NK-92 (cell line): ENCODE results near the gene GBE1.

Experiments
- DNase-seq: peaks from one replicate; lab custom pipeline; 2025; ENCODE audit not compliant: unreplicated experiment; lab: John Stamatoyannopoulos, UW

Gene GBE1

GRCh38 chr3:81472600-81473362 is 288.7 kb downstream of the GBE1 start:
- no peak for DNase-seq

DNA sequence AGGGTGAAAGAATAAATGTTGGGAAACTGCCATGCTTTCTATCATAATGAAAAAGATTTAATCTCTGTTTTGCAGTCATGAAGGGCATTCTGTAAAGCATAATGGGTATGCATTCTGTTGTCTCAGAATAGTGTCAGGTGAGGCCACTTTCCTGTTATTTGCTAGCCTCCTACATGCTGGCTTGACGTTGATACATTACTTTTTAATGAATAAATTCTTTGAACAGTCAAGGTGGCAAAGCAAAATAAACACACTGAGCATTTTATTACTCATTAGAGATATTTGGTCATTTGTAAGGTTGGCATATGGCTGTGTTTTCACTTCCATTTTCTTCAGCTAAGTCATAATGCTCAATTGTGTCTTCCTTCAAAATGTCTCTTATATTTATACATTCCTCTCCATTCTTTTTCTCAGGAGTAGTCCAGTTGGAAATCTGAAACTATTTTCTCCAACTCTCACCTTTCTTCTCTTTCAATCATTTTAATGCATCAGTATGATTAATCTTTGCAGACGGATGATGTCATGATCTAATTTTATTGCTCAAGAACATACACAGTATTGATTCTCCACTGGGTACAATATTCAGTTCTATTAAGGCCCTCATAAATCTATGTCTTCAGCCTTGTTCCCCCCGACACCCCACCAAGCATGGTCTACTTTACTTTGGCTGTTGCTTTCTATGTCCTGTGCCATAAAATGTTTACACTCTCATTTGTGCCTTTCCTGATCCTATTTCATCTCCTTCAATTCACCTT is 290.7 kb downstream of the GBE1 start:
- DNase-seq: no peak

DNA sequence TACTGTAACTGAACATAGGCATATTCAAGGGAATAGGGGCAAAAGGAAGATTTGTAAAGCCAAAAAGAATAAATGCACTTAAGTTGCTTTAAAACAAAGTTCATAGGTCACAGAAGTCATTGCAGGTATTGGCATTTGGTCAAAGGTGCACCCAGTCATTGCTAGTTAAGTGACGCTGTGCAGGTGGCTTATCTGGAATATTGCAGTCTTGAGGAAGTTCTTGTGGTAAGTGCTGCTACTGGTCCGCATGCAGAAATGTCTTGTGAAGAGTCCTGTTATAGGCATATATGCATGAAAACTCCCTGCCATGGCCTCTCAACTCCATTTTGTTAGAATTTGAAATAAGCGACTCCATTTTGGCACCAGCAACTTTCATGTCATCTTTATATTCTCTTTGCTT is 293.1 kb downstream of the GBE1 start:
- DNase-seq: no peak

- no peak for DNase-seq
Measured at GRCh38 chr3:81466201-81466560, 295.3 kb downstream of the GBE1 start.

- no peak for DNase-seq
Measured at GRCh38 chr3:81465510-81466200, 295.8 kb downstream of the GBE1 start.

GRCh38 chr3:81463781-81464180 is 297.7 kb downstream of the GBE1 start:
- DNase-seq: no peak

GRCh38 chr3:81462921-81463320 is 298.5 kb downstream of the GBE1 start:
- DNase-seq: no peak

DNA sequence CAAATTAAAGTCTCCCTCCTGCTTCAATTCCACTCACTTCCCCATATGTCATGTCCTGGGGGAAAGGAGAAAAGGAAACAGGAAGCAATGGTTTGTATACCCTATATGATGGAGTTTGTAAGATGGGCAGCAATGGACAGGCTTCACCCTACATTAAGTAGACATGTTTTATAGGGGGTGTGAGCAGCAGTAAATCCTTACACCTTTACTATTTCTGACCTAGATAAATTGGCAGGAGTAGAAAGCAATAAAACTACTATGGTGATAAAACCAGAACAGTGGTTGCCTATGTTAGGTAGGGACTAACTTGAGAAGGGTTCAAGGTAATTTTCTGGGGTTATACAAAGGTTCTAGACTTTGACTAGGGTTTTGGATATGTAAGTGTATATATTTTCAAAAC is 301.7 kb downstream of the GBE1 start:
- no peak for DNase-seq

GRCh38 chr3:81452418-81452817 is 309.0 kb downstream of the GBE1 start:
- no peak for DNase-seq

- no peak for DNase-seq
Measured at GRCh38 chr3:81451611-81452010, 309.8 kb downstream of the GBE1 start.

- DNase-seq: no peak
Measured at GRCh38 chr3:81451140-81451539, 310.3 kb downstream of the GBE1 start.

DNA sequence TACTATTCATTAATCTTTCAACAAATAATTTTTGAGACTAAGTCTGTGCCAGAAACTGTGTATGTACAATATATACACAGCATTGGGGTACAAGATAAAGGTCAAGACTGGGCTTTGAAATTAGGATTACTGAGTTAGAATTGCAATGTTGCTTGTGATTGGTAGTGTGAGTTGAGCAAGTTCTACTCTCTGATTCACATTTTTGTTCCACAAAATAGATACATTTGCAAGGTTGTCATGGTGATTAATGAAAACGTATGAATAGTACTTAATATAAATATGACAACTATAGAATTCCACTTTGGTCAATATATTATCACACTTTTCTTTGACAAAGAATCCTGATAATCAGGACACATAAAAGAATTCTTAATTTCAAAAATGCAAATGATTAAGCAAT is 314.6 kb downstream of the GBE1 start:
- no peak for DNase-seq

DNA sequence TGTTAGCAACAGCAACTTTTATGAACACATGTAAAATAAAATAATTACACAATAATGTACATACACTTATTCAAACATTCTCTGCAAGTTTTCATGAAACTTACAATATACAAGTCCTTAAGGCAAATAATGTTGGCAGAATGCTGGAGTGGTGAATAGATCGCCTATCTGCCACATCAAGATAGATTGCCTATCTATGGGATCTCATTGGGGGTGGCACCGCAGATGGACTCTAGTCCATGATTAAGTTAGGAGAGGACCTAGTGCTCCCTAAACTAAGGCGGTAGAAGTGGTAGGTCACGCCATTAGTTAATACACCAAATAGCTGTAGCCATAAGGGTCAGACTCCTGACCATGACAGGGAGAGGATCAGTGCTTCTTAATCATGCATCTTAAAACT is 315.7 kb downstream of the GBE1 start:
- no peak for DNase-seq

GRCh38 chr3:81444817-81445460 is 316.5 kb downstream of the GBE1 start:
- DNase-seq: no peak

GRCh38 chr3:81443958-81444357 is 317.5 kb downstream of the GBE1 start:
- DNase-seq: no peak

DNA sequence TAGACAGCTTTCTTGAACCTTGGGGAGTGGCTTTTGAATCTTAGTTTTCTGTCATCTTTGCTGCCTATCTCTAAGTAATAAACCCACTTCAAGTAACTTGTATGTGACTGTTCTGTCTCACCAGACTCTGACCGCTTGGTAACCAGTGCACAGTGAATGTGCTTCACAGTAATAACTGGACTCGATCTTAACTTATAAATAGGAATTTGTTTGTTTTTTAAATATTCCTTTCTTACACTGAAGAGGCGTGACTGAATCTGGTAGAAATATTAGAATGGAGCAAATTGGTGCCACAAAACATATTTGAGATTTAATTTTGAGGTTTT is 318.0 kb downstream of the GBE1 start:
- DNase-seq: no peak

GRCh38 chr3:81442758-81443456 is 318.5 kb downstream of the GBE1 start:
- no peak for DNase-seq

GRCh38 chr3:81440661-81441060 is 320.8 kb downstream of the GBE1 start:
- DNase-seq: no peak
